Putamen (tissue), 1 donor: Measurements from ENCODE around the gene SUCLG2.

Experiments used
- DNase-seq: peaks from one replicate; pipeline ENCODE4 v3.0.0-alpha.2; 2016; ENCODE audit warnings: low spot score

SUCLG2 gene

GRCh38 chr3:67648701-67649100 lies 5.7 kb downstream of the SUCLG2 start:
- no peak for DNase-seq

- DNase-seq, result no peak
Observed at GRCh38 chr3:67648229-67648628, 6.2 kb downstream of the SUCLG2 start.

DNA sequence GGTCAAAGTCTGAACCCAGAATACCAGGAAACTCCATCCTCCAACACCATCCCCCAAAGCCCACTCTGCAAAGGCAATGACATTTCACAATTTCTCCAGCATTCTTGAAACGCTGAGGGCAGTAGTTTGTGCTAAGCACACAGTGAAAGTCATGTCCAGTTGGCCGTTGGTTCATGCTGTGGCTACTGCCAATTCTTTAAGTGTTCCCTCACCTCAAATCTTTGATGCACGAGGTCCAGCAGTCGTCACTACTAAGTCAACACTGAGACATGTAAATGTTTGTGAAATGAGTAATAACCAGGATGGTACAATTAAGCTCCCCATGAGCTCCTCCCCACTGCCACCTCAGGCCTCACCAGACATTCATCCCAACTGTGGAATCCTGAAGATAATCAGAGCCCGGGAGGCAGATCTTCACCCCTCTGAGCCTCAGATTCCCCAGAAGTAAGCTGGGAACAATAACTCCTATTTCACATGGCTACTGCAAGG lies 7.0 kb downstream of the SUCLG2 start:
- DNase-seq, result no peak

DNA sequence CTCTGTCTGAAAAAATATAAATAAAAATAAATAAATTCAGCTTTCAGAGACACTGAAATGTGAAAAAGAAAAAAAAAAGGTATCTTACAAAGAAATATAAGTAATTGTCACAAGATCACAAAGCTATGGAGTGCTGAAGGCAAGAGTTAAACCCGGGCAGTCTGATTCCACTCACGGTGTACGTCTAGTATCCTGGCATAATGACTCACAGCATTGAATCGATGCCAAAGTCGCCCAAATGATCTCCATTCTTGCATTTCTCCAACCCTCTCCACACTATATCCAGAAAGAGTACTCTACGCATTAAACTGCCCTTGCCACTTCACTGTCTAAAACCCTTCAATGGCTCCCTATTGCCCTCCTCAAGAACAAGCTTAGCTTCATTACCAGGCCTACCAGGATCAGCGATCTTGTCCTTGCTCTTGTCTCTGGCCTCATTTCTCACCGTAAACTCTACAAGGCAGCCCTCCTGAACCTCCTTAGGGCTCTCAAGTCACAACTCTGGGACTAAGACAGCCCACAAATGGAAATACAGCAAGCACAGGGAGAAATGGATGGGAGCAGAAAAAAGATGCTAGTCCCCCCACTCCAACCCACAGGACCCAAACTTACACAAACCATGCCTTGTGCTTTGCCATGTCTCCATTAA lies 7.7 kb downstream of the SUCLG2 start:
- DNase-seq, result no peak

DNA sequence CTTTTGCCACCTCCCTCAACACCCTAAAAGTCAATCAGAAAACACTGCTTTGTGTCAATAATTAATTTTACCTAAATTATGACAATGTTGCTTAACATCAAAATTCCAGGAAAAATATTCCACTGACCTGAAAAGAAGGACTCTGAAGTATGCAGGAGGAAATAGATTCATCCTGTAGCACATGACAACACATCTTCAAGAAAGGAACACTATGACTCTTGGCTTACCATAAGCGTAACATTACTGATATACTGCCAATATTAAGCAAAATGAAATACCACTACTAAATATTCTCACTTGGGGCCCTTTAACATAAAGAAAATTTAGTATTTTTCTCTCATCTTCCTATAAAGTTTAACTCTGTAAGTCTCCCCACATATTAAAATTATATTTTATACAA lies 9.6 kb downstream of the SUCLG2 start:
- DNase-seq, result no peak

DNA sequence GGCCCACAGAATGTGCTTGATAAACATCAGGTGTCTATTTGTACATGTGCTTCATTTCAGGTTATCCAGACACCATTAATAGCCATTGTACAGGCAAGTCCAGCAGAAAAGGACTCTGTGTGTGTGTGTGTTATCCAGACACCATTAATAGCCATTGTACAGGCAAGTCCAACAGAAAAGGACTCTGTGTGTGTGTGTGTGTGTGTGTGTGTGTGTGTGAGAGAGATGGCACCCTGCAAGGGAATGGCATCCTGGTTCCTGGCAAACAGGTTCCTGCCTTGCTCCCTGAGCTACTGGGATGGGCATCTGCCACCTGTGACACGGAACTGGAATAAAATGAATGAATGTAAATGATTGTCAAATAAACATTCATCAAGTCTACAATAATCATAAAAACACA lies 11.7 kb downstream of the SUCLG2 start:
- DNase-seq, result no peak

DNA sequence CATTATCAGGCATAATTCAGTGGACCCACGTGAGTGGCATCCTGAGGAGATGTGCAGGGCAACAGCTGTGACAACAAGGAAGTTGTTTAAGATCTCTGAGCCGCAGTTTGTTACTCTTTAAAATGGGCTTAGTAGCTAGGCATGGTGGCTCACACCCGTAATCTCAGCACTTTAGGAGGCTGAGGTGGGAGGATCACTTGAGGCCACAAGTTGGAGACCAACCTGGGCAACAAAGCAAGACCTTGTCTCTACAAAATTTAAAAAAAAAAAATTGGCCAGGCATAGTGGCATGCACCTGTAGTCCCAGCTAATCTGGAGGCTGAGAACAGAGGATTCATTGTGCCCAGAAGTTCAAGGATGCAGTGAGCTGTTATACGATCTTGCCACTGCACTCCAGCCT lies 12.2 kb downstream of the SUCLG2 start:
- DNase-seq, result no peak

DNA sequence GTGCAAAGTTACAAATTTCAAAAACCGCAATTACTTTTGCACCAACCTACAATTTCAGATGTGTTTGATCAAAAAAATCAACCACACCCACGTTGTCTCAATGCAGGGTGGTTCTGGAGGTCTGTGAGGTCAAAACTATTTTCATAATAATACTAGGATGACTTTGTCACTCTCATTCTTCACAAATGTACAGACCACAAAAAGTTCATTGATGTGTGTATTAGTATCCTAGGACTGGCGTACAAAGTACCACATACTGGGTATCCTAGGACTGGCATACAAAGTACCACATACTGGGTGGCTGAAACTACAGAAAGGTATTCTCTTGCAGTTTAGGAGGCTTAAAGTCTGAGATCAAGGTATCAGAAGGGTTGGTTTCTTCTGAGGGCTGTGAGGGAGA lies 13.0 kb downstream of the SUCLG2 start:
- DNase-seq, result no peak

DNA sequence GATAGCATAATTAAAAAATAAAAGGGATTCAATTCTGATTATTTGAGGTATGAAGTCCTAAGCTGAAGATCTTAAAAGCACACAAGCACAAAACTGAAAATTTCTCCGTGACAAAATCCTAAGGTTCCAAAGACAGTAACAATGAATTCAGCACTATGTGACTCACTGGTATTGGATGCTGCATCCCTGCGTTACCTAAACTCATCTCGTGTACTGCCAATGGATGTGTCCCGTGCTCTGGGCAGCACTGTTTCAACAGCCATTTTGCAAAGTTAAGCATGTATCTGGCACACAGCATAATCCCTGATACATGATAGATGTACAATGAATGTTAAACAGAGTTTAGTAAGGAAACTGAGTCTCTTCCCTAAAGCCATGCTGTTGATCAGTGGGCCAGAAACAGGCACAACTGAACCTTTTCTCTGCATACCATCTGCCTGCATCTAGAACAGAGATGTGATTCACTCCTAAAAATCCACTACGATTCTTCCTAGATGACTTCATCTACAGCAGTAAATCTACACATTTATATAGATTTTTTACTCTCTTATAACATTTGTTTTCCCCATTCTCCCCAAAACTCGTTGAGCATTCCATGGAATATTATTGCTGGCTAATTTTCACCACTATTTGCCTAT lies 14.3 kb downstream of the SUCLG2 start:
- no peak for DNase-seq

DNA sequence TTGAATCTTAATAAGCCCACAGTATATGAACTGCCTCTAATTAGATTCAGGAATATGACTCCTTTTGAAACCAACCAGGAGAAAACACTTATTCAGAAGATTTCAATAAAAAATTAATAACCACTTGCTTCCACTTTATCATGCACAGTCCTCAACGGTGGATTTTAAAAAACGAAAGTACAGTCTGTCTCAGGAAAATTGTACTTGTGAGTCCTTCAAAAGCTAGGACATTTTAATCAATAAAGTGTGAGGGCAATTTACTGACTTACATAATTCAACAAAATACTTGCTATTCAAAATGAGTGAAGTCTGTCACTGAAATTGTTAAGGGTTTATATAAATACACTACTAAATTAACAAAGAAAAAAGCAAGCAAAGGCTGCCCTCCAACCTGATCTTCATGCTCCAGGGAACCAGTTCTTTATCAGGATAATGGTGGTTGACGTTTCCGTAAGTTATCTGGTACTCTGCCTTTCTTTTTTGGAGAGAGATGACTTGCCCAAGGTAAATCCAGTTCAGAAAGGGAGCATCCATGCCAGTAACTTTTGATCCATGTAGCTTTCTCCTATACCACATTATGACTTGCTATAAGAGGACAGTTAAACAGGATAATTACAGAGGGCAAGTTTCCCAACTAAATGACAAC lies 17.0 kb downstream of the SUCLG2 start:
- DNase-seq, result no peak

DNA sequence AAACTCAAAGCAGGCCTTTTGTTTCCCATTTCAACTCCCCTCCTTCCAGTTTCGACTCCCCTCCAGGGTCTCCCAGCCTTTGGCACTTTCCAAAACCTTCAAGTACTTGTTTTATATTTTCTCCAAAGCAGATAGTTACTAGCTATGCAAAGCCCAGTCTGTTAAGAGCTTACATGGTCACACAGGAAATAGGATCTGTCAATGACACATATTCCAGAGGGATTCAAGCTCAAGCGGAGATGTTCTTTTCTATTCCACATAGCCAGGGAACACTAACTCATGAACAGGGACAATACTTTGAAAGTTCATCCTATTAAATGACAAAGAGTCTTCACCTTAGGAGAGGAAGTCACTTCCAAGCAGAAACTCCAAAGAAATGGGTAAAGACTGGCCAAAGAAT lies 18.6 kb downstream of the SUCLG2 start:
- no peak for DNase-seq

DNA sequence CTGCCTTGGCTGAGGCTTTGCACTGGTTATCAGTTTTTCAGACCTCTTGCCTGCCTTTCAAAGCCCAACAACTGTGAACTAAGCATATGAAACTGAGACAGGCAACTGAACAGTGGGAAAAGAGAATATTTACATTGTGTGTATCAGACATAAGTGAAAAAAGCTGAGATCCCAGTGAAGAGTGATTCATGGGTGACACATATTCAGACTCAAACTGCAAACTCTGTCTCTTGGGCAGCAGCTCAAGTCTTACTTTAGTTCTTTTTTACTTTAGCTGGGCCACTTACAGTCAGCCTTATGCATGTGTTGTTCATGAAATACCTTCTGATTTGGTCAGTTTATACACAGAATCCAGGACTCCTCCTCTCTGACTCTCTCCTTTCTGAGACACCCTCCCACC lies 19.2 kb downstream of the SUCLG2 start:
- DNase-seq, result no peak

- DNase-seq, result no peak
Observed at GRCh38 chr3:67630666-67631362, 23.6 kb downstream of the SUCLG2 start.

GRCh38 chr3:67624687-67625086 lies 29.7 kb downstream of the SUCLG2 start:
- no peak for DNase-seq

DNA sequence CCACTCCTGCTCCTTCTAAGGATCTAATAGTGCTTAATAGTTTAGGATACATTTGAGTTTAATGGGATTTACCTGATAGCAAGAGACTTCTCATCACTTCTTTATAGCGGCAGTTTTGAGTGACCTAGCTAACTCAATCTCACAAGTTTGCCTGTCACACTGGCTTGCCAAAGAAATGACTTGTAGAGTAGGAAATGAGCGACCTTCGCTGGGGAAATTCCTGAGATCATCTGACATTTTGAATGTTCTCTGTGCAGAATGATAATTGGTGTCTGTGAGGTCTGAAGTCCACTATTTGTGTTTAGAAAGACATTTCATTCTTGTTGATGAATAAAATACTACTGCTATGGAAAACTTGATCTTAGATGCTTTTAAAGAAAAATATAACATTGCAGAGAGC lies 30.3 kb downstream of the SUCLG2 start:
- DNase-seq, result no peak

DNA sequence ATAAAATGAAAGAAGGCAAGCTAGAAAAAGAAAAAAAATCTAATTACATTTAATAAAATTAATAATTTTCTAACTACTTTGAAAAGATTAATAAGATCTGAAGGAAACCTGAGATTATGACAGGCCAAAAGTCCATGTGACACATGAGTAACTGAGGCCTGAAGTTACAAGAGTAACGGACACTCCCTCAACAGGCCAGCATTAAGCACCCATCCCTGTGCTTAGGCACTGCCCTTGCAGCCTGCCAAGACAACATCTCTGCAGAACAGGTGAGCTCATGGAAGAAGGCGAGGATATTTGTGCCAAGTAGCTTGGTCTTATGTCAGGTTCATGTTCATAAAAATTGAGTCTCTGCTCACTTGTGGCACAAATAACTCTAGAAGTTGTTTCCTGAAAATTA lies 31.8 kb downstream of the SUCLG2 start:
- no peak for DNase-seq

GRCh38 chr3:67620869-67621268 lies 33.5 kb downstream of the SUCLG2 start:
- no peak for DNase-seq

DNA sequence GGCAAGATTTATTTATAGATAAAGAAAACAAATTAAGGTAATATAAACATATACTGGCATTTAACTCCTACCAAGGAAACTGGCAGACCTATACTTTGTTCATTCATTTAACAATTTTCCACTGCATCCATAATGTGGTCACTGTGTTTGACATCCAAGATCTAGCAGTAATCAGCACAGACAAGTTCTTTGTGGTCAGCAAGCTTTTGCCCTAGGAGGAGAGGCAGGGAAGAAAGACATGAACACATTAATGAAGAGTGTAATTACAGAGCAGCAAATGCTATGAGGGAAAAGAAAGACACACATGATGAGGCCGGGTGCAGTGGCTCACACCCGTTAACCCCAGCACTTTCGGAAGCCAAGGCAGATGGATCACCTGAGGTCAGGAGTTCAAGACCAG lies 34.4 kb downstream of the SUCLG2 start:
- no peak for DNase-seq

GRCh38 chr3:67617518-67617917 lies 36.9 kb downstream of the SUCLG2 start:
- no peak for DNase-seq

GRCh38 chr3:67616046-67616445 lies 38.4 kb downstream of the SUCLG2 start:
- DNase-seq, result no peak

- DNase-seq, result no peak
Observed at GRCh38 chr3:67614195-67614594, 40.2 kb downstream of the SUCLG2 start.

GRCh38 chr3:67610458-67610857 lies 44.0 kb downstream of the SUCLG2 start:
- no peak for DNase-seq

DNA sequence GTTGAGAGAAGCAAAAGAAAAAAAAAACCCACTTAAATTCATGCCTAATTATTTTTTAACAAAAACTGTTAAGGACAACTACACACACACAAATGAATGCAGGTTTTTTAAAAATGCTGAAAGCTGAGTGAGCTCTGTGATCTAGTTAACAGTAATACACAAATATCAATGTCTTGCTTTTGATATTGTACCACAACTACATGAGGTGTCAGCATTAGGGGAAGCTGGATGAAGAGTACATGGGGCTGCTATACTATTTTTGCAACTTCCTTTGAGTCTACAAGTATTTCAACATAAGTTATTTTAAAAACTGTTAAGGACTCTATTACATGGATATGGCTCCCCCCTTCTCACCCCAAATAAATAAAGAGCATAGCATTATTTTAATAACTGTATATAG lies 44.7 kb downstream of the SUCLG2 start:
- DNase-seq, result no peak
